Loucy (cell line): ENCODE results near the gene IFIT1B.
A peak's percentile ranks its signal among the peaks of the same experiment; 100 is the strongest.

Experiments used
- H2AFZ ChIP-seq: fragments of 200-600 bp; sonication (generic); 2 replicates; pipeline ENCODE4 v1.6.0; 2016; ENCODE audit warnings: antibody characterized with exemption, mild to moderate bottlenecking, low read length, moderate library complexity
- H3F3A ChIP-seq: fragments of 200-600 bp; 2 replicates; pipeline ENCODE4 v1.6.0; 2016; ENCODE audit warnings: antibody characterized with exemption, low read depth, mild to moderate bottlenecking
- H3K27me3 ChIP-seq: fragments of 200-600 bp; sonication (generic); 2 replicates; pipeline ENCODE4 v1.6.1; 2014; ENCODE audit warnings: low read length, mild to moderate bottlenecking; ENCODE audit not compliant: insufficient read depth, poor library complexity, severe bottlenecking
- H3K36me3 ChIP-seq: fragments of 200-600 bp; sonication (generic); 2 replicates; pipeline ENCODE4 v1.6.1; 2016; ENCODE audit warnings: low read length; ENCODE audit not compliant: insufficient read depth
- H3K4me1 ChIP-seq: fragments of 200-600 bp; sonication (generic); 2 replicates; pipeline ENCODE4 v1.5.1; 2014; ENCODE audit warnings: low read length, mild to moderate bottlenecking; ENCODE audit not compliant: insufficient read depth, poor library complexity, severe bottlenecking
- H3K4me2 ChIP-seq: fragments of 200-600 bp; sonication (generic); 2 replicates; pipeline ENCODE4 v1.6.0; 2014; ENCODE audit warnings: antibody characterized with exemption, low read length, low read depth, mild to moderate bottlenecking; ENCODE audit not compliant: poor library complexity, severe bottlenecking
- H3K4me3 ChIP-seq: fragments of 200-600 bp; sonication (generic); 2 replicates; pipeline ENCODE4 v1.5.1; 2014; ENCODE audit warnings: low read length, mild to moderate bottlenecking, mixed read lengths; ENCODE audit not compliant: poor library complexity, severe bottlenecking
- H3K79me2 ChIP-seq: fragments of 200-600 bp; sonication (generic); 2 replicates; pipeline ENCODE4 v1.6.1; 2014; ENCODE audit warnings: low read length; ENCODE audit not compliant: insufficient read depth
- H3K9ac ChIP-seq: fragments of 200-600 bp; sonication (generic); 2 replicates; pipeline ENCODE4 v1.6.0; 2014; ENCODE audit warnings: mild to moderate bottlenecking, low read depth, low read length, moderate library complexity; ENCODE audit not compliant: poor library complexity, severe bottlenecking
- H3K9me2 ChIP-seq: fragments of 200-600 bp; sonication (generic); replicated peaks from 2 replicates; pipeline ENCODE4 v1.6.1; 2016; ENCODE audit warnings: low read depth, low read length, mixed read lengths
- H3K9me3 ChIP-seq: fragments of 200-600 bp; sonication (generic); 2 replicates; pipeline ENCODE4 v1.6.1; 2014; ENCODE audit warnings: mild to moderate bottlenecking, antibody characterized with exemption, low read length, low read depth; ENCODE audit not compliant: insufficient read depth
- H4K20me1 ChIP-seq: fragments of 200-600 bp; sonication (generic); 2 replicates; pipeline ENCODE4 v1.6.0; 2014; ENCODE audit warnings: antibody characterized with exemption, low read length, mild to moderate bottlenecking; ENCODE audit not compliant: insufficient read depth, poor library complexity, severe bottlenecking
- CTCF ChIP-seq: fragments of 200-600 bp; sonication (generic); conservative IDR thresholded peaks from 2 replicates; pipeline ENCODE4 v1.5.1; 2014; ENCODE audit warnings: mild to moderate bottlenecking, antibody characterized with exemption, low read length
- EZH2phosphoT487 ChIP-seq: fragments of 200-600 bp; IDR thresholded peaks from 2 replicates; pipeline ENCODE4 v1.6.1; 2018; ENCODE audit warnings: antibody characterized with exemption, mild to moderate bottlenecking, moderate library complexity, borderline replicate concordance

The IFIT1B gene

GRCh38 chr10:89345367-89346000 lies 32.4 kb upstream of the IFIT1B start:
- Histone ChIP-seq H3F3A (no peaks in the 10 kb centered on the region), H3K9ac (no peak overlapping the region), H3K79me2 (no peaks in the 10 kb centered on the region), H3K4me3 (no peak overlapping the region), H4K20me1 (no peaks in the 10 kb centered on the region), H3K27me3 (no peaks in the 10 kb centered on the region), H3K9me2 (no peaks in the 10 kb centered on the region), H2AFZ (no peak overlapping the region), H3K9me3 (no peaks in the 10 kb centered on the region), H3K36me3 (no peaks in the 10 kb centered on the region), H3K4me2 (no peak overlapping the region), H3K4me1 (peaks cover 29% of the 10 kb centered on the region)
- TF ChIP-seq EZH2phosphoT487, result no peak
- no peak for TF ChIP-seq CTCF

GRCh38 chr10:89346405-89347254 lies 31.2 kb upstream of the IFIT1B start:
- no peaks in the 10 kb centered on the region for H3K36me3 ChIP-seq
- no peaks in the 10 kb centered on the region for H3K27me3 ChIP-seq
- H3K79me2 ChIP-seq, result no peaks in the 10 kb centered on the region
- H3K9me2 ChIP-seq, result no peaks in the 10 kb centered on the region
- H3K4me2 ChIP-seq, result no peak overlapping the region
- peaks cover 35% of the 10 kb centered on the region for H3K4me1 ChIP-seq
- no peaks in the 10 kb centered on the region; the same call in 1 of the 2 replicates for H3F3A ChIP-seq
- TF ChIP-seq EZH2phosphoT487 (no peak), CTCF (no peak)
- no peak overlapping the region for H2AFZ ChIP-seq
- H3K9me3 ChIP-seq, result no peaks in the 10 kb centered on the region
- H4K20me1 ChIP-seq, result no peaks in the 10 kb centered on the region
- no peak overlapping the region for H3K4me3 ChIP-seq
- H3K9ac ChIP-seq, result no peak overlapping the region

GRCh38 chr10:89347701-89348457 lies 30.0 kb upstream of the IFIT1B start:
- H3K9me3 ChIP-seq, result no peaks in the 10 kb centered on the region

More at GRCh38 chr10:89347701-89348457, 30.0 kb upstream of the IFIT1B start:
- Histone ChIP-seq H3K9me2 (no peaks in the 10 kb centered on the region), H3F3A (no peaks in the 10 kb centered on the region; the same call in 1 of the 2 replicates), H3K79me2 (no peaks in the 10 kb centered on the region), H3K4me1 (peaks cover 47% of the 10 kb centered on the region), H3K36me3 (no peaks in the 10 kb centered on the region), H3K4me2 (peak overlapping the region; percentile 25), H3K4me3 (peak overlapping the region; percentile 9), H4K20me1 (no peaks in the 10 kb centered on the region), H3K9ac (no peak overlapping the region), H2AFZ (no peak overlapping the region), H3K27me3 (no peaks in the 10 kb centered on the region)
- no peak for TF ChIP-seq CTCF
- no peak for TF ChIP-seq EZH2phosphoT487
